Measurements from ENCODE around the gene NUB1.

Gene NUB1

GRCh38 chr7:151315038-151315655 lies 26.5 kb upstream of the NUB1 start:
- peaks cover 6% of the 10 kb centered on the region for H3K9me3 ChIP-seq (ENCODE audit: control insufficient read depth, low read depth, low read length)
- H3K27ac ChIP-seq (ENCODE audit: low read length) = no peak overlapping the region
- no peaks in the 10 kb centered on the region for H3K36me3 ChIP-seq (ENCODE audit: control insufficient read depth, low read depth, low read length)
- no peaks in the 10 kb centered on the region for H3K4me1 ChIP-seq (ENCODE audit: control insufficient read depth, low read depth, low read length)
- H3K4me3 ChIP-seq (ENCODE audit: low read length) = no peak overlapping the region
- H3K27me3 ChIP-seq (ENCODE audit: control insufficient read depth, insufficient read depth, low read length) = no peaks in the 10 kb centered on the region
- H3K9ac ChIP-seq (ENCODE audit: low read length) = no peak overlapping the region

- no peaks in the 10 kb centered on the region for H3K4me1 ChIP-seq (ENCODE audit: control insufficient read depth, low read depth, low read length)
- no peak overlapping the region for H3K4me3 ChIP-seq (ENCODE audit: low read length)
- no peaks in the 10 kb centered on the region for H3K27me3 ChIP-seq (ENCODE audit: control insufficient read depth, insufficient read depth, low read length)
- no peaks in the 10 kb centered on the region for H3K9me3 ChIP-seq (ENCODE audit: control insufficient read depth, low read depth, low read length)
- no peak overlapping the region for H3K27ac ChIP-seq (ENCODE audit: low read length)
- no peak overlapping the region for H3K9ac ChIP-seq (ENCODE audit: low read length)
- H3K36me3 ChIP-seq (ENCODE audit: control insufficient read depth, low read depth, low read length) = no peaks in the 10 kb centered on the region
Measured at GRCh38 chr7:151316896-151317295, 24.7 kb upstream of the NUB1 start.

GRCh38 chr7:151317936-151318335 lies 23.7 kb upstream of the NUB1 start:
- Histone ChIP-seq H3K27ac (ENCODE audit: low read length) (no peak overlapping the region), H3K4me3 (ENCODE audit: low read length) (no peak overlapping the region), H3K4me1 (ENCODE audit: control insufficient read depth, low read depth, low read length) (no peaks in the 10 kb centered on the region), H3K9me3 (ENCODE audit: control insufficient read depth, low read depth, low read length) (no peaks in the 10 kb centered on the region), H3K27me3 (ENCODE audit: control insufficient read depth, insufficient read depth, low read length) (no peaks in the 10 kb centered on the region), H3K9ac (ENCODE audit: low read length) (no peak overlapping the region), H3K36me3 (ENCODE audit: control insufficient read depth, low read depth, low read length) (no peaks in the 10 kb centered on the region)

- Histone ChIP-seq H3K27me3 (ENCODE audit: control insufficient read depth, insufficient read depth, low read length) (no peaks in the 10 kb centered on the region), H3K4me1 (ENCODE audit: control insufficient read depth, low read depth, low read length) (no peaks in the 10 kb centered on the region), H3K4me3 (ENCODE audit: low read length) (no peak overlapping the region), H3K27ac (ENCODE audit: low read length) (no peak overlapping the region), H3K36me3 (ENCODE audit: control insufficient read depth, low read depth, low read length) (no peaks in the 10 kb centered on the region), H3K9ac (ENCODE audit: low read length) (no peak overlapping the region), H3K9me3 (ENCODE audit: control insufficient read depth, low read depth, low read length) (no peaks in the 10 kb centered on the region)
Measured at GRCh38 chr7:151319189-151319588, 22.4 kb upstream of the NUB1 start.

GRCh38 chr7:151320263-151320845 lies 21.3 kb upstream of the NUB1 start:
- Histone ChIP-seq H3K27me3 (ENCODE audit: control insufficient read depth, insufficient read depth, low read length) (peaks cover 3% of the 10 kb centered on the region), H3K4me3 (ENCODE audit: low read length) (no peak overlapping the region), H3K9me3 (ENCODE audit: control insufficient read depth, low read depth, low read length) (no peaks in the 10 kb centered on the region)

GRCh38 chr7:151321341-151321740 lies 20.3 kb upstream of the NUB1 start:
- no peaks in the 10 kb centered on the region for H3K9me3 ChIP-seq (ENCODE audit: control insufficient read depth, low read depth, low read length)
- no peaks in the 10 kb centered on the region for H3K36me3 ChIP-seq (ENCODE audit: control insufficient read depth, low read depth, low read length)
- H3K4me3 ChIP-seq (ENCODE audit: low read length) = no peak overlapping the region
- H3K27me3 ChIP-seq (ENCODE audit: control insufficient read depth, insufficient read depth, low read length) = peaks cover 3% of the 10 kb centered on the region
- H3K9ac ChIP-seq (ENCODE audit: low read length) = no peak overlapping the region
- H3K4me1 ChIP-seq (ENCODE audit: control insufficient read depth, low read depth, low read length) = no peaks in the 10 kb centered on the region
- no peak overlapping the region for H3K27ac ChIP-seq (ENCODE audit: low read length)

More at GRCh38 chr7:151320263-151320845, 21.3 kb upstream of the NUB1 start:
- Histone ChIP-seq H3K4me1 (ENCODE audit: control insufficient read depth, low read depth, low read length) (no peaks in the 10 kb centered on the region), H3K36me3 (ENCODE audit: control insufficient read depth, low read depth, low read length) (no peaks in the 10 kb centered on the region), H3K9ac (ENCODE audit: low read length) (no peak overlapping the region), H3K27ac (ENCODE audit: low read length) (no peak overlapping the region)

GRCh38 chr7:151322906-151323305 lies 18.7 kb upstream of the NUB1 start:
- H3K27ac ChIP-seq (ENCODE audit: low read length) = no peak overlapping the region
- H3K4me3 ChIP-seq (ENCODE audit: low read length) = no peak overlapping the region
- no peaks in the 10 kb centered on the region for H3K4me1 ChIP-seq (ENCODE audit: control insufficient read depth, low read depth, low read length)
- H3K36me3 ChIP-seq (ENCODE audit: control insufficient read depth, low read depth, low read length) = no peaks in the 10 kb centered on the region
- no peaks in the 10 kb centered on the region for H3K9me3 ChIP-seq (ENCODE audit: control insufficient read depth, low read depth, low read length)
- H3K27me3 ChIP-seq (ENCODE audit: control insufficient read depth, insufficient read depth, low read length) = peaks cover 3% of the 10 kb centered on the region
- no peak overlapping the region for H3K9ac ChIP-seq (ENCODE audit: low read length)

GRCh38 chr7:151327022-151327421 lies 14.6 kb upstream of the NUB1 start:
- Histone ChIP-seq H3K9me3 (ENCODE audit: control insufficient read depth, low read depth, low read length) (no peaks in the 10 kb centered on the region), H3K27me3 (ENCODE audit: control insufficient read depth, insufficient read depth, low read length) (peaks cover 3% of the 10 kb centered on the region), H3K4me1 (ENCODE audit: control insufficient read depth, low read depth, low read length) (no peaks in the 10 kb centered on the region), H3K9ac (ENCODE audit: low read length) (no peak overlapping the region), H3K27ac (ENCODE audit: low read length) (no peak overlapping the region), H3K4me3 (ENCODE audit: low read length) (no peak overlapping the region), H3K36me3 (ENCODE audit: control insufficient read depth, low read depth, low read length) (no peaks in the 10 kb centered on the region)

GRCh38 chr7:151327659-151328058 lies 14.0 kb upstream of the NUB1 start:
- H3K27me3 ChIP-seq (ENCODE audit: control insufficient read depth, insufficient read depth, low read length) = peaks cover 3% of the 10 kb centered on the region
- H3K9me3 ChIP-seq (ENCODE audit: control insufficient read depth, low read depth, low read length) = no peaks in the 10 kb centered on the region
- no peaks in the 10 kb centered on the region for H3K4me1 ChIP-seq (ENCODE audit: control insufficient read depth, low read depth, low read length)
- no peaks in the 10 kb centered on the region for H3K36me3 ChIP-seq (ENCODE audit: control insufficient read depth, low read depth, low read length)
- H3K27ac ChIP-seq (ENCODE audit: low read length) = no peak overlapping the region
- H3K9ac ChIP-seq (ENCODE audit: low read length) = no peak overlapping the region
- no peak overlapping the region for H3K4me3 ChIP-seq (ENCODE audit: low read length)

- H3K36me3 ChIP-seq (ENCODE audit: control insufficient read depth, low read depth, low read length) = no peaks in the 10 kb centered on the region
- no peak overlapping the region for H3K4me3 ChIP-seq (ENCODE audit: low read length)
- H3K27me3 ChIP-seq (ENCODE audit: control insufficient read depth, insufficient read depth, low read length) = no peaks in the 10 kb centered on the region
- no peaks in the 10 kb centered on the region for H3K9me3 ChIP-seq (ENCODE audit: control insufficient read depth, low read depth, low read length)
- no peak overlapping the region for H3K9ac ChIP-seq (ENCODE audit: low read length)
- no peak overlapping the region for H3K27ac ChIP-seq (ENCODE audit: low read length)
- no peaks in the 10 kb centered on the region for H3K4me1 ChIP-seq (ENCODE audit: control insufficient read depth, low read depth, low read length)
Measured at GRCh38 chr7:151330181-151330580, 11.4 kb upstream of the NUB1 start.

- Histone ChIP-seq H3K9ac (ENCODE audit: low read length) (no peak overlapping the region), H3K27ac (ENCODE audit: low read length) (no peak overlapping the region), H3K4me1 (ENCODE audit: control insufficient read depth, low read depth, low read length) (no peaks in the 10 kb centered on the region), H3K36me3 (ENCODE audit: control insufficient read depth, low read depth, low read length) (no peaks in the 10 kb centered on the region), H3K9me3 (ENCODE audit: control insufficient read depth, low read depth, low read length) (no peaks in the 10 kb centered on the region), H3K27me3 (ENCODE audit: control insufficient read depth, insufficient read depth, low read length) (no peaks in the 10 kb centered on the region), H3K4me3 (ENCODE audit: low read length) (no peak overlapping the region)
Measured at GRCh38 chr7:151330661-151331060, 11.0 kb upstream of the NUB1 start.

GRCh38 chr7:151334628-151335027 lies 7.0 kb upstream of the NUB1 start:
- H3K27ac ChIP-seq (ENCODE audit: low read length) = no peak overlapping the region
- H3K4me1 ChIP-seq (ENCODE audit: control insufficient read depth, low read depth, low read length) = no peaks in the 10 kb centered on the region
- no peaks in the 10 kb centered on the region for H3K9me3 ChIP-seq (ENCODE audit: control insufficient read depth, low read depth, low read length)
- H3K36me3 ChIP-seq (ENCODE audit: control insufficient read depth, low read depth, low read length) = no peaks in the 10 kb centered on the region
- H3K4me3 ChIP-seq (ENCODE audit: low read length) = no peak overlapping the region
- H3K27me3 ChIP-seq (ENCODE audit: control insufficient read depth, insufficient read depth, low read length) = no peaks in the 10 kb centered on the region
- no peak overlapping the region for H3K9ac ChIP-seq (ENCODE audit: low read length)
